Nephron progenitor cell (in vitro differentiated cells): ENCODE results near the gene SLC38A10.

Experiments
- DNase-seq: peaks from one replicate; pipeline ENCODE4 v3.0.0; 2021
- H3K27ac Mint-ChIP-seq: 2 replicates; pipeline ENCODE4 v1.8.0; 2021; ENCODE audit warnings: mild to moderate bottlenecking, moderate library complexity, mixed read lengths
- H3K27me3 Mint-ChIP-seq: 2 replicates; pipeline ENCODE4 v1.8.0; 2021; ENCODE audit warnings: mild to moderate bottlenecking, low read depth, mixed read lengths; ENCODE audit not compliant: poor library complexity
- H3K36me3 Mint-ChIP-seq: 2 replicates; pipeline ENCODE4 v1.8.0; 2021; ENCODE audit warnings: low read depth, mixed read lengths
- H3K4me1 Mint-ChIP-seq: 2 replicates; pipeline ENCODE4 v1.8.0; 2021; ENCODE audit warnings: mixed read lengths
- H3K4me3 Mint-ChIP-seq: 2 replicates; pipeline ENCODE4 v1.8.0; 2021; ENCODE audit warnings: mild to moderate bottlenecking, moderate library complexity, mixed read lengths
- H3K9me3 Mint-ChIP-seq: 2 replicates; pipeline ENCODE4 v1.8.0; 2021; ENCODE audit warnings: mild to moderate bottlenecking, moderate library complexity, mixed read lengths
- TF ChIP-seq, protein P1 (sequence below): fragments of 200-600 bp; sonication (generic); IDR thresholded peaks from 2 replicates; pipeline ENCODE4 v1.5.0; 2021; ENCODE audit warnings: antibody characterized with exemption

SLC38A10 gene

DNA sequence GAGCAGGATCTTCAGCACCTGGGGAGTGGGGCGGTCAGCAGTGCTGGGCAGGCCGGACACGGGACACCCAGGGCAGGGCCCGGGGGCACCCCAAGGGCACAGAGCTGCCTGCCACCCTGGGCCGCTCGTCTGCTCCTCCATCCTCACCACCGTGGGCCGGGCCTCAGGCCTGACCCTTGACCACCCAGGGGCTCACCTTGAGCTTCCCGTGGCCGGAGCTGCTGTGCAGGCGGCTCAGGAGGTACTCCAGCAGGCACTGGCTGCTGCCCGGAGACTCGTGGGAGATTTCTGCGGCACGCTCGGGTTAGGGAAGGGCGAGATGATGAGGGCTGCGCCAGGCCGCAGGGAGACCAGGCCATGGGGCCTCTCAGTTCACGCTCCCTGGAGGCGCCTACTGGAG, 58.3 kb downstream of the SLC38A10 start:
- TF ChIP-seq, protein P1, sequence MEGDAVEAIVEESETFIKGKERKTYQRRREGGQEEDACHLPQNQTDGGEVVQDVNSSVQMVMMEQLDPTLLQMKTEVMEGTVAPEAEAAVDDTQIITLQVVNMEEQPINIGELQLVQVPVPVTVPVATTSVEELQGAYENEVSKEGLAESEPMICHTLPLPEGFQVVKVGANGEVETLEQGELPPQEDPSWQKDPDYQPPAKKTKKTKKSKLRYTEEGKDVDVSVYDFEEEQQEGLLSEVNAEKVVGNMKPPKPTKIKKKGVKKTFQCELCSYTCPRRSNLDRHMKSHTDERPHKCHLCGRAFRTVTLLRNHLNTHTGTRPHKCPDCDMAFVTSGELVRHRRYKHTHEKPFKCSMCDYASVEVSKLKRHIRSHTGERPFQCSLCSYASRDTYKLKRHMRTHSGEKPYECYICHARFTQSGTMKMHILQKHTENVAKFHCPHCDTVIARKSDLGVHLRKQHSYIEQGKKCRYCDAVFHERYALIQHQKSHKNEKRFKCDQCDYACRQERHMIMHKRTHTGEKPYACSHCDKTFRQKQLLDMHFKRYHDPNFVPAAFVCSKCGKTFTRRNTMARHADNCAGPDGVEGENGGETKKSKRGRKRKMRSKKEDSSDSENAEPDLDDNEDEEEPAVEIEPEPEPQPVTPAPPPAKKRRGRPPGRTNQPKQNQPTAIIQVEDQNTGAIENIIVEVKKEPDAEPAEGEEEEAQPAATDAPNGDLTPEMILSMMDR: no peak
- Mint-ChIP-seq H3K4me1 (peaks cover 41% of the 10 kb centered on the region), H3K36me3 (no peaks in the 10 kb centered on the region), H3K27me3 (no peaks in the 10 kb centered on the region), H3K4me3 (peak overlapping the region; percentile 87), H3K9me3 (no peaks in the 10 kb centered on the region), H3K27ac (no peak overlapping the region)
- DNase-seq: no peak

DNA sequence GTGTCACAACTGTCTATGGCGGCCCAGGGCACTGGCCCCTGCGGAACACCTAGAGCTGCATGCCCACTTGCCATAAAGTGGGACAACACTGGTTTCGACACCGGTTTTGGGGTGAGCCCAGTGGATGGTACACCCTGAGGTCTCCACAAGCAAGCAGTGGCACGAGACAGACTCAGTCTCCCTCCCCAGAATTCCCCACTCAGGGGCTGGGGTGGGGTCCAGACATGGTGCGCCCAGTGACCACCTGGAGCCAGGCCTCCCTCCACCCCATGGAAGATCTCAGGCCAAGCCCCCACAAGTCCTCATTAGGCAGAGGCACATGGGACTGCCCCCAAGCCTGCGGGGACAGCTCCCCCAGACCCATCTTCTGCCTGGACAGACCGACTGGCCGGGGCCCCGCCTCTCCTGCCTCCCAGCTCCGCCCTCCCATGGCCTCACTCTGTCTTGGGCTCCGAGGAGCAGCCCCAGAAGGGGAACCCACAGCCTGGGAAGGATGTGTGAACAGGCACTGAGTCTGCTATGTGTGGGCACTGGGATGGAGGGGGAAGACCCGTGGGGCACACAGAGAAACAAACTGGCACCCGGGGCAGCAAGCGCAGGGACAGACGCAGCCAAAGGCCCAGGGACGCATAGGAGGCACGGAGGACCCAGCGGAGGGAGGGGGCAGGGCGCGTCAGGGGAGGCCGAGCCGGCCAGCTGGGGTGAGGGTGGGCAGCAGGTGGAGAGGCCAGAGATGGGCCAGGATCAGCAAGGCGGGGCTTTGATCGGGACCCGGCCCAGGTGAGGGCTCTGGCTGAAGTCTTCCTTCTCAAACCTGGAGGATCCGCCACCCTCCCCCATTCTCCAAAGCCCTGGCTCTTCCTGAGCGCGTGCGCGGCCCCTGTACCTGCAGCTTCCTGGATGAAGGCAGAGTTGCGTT, 59.0 kb downstream of the SLC38A10 start:
- Mint-ChIP-seq H3K27me3 (no peaks in the 10 kb centered on the region), H3K4me1 (peaks cover 35% of the 10 kb centered on the region), H3K27ac (no peak overlapping the region), H3K36me3 (peaks cover 1% of the 10 kb centered on the region), H3K9me3 (no peaks in the 10 kb centered on the region), H3K4me3 (no peak overlapping the region)
- TF ChIP-seq, protein P1: no peak
- no peak for DNase-seq

DNA sequence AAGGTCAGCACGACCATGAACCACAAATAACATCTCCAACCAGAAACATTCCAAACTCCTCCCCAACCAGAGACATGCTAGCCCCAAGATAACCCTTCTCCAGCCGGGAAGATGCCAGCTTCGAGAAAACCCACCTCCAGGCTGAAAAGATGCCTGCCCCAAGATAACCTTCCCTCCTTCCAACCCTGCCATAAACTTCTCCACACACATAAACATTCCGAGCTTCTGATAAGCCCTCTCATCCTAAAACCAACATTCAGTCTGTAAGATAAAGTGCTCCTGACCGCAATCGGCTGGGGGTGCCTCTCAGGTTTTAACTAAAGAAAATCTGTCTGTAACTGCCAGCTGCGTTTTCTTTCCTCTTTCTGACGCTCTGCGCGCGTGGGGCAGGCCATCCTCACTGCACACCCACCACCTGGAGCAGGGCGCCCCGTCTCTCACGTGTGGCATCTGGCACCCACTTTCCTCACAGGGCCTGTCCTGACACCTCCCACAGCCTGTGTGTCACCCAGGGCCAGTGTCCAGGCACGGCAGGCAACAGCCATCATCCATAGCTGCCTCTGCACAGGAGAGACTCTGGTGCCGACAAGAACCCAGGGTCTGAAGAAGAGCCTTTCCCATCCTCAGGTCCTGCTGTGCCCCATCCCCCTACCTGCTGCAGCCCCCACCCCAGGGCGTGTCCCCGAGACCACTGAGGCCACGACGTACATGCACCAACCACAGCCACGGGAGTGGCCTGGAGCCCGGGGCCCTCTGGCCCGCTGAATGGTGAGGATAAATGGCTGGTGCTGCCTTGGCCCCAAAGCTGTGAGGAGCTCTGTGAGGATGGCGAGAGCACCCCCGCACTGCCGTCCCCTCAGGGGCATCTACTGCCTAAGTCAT, 59.9 kb downstream of the SLC38A10 start:
- Mint-ChIP-seq H3K4me1 (peaks cover 32% of the 10 kb centered on the region), H3K36me3 (peaks cover 7% of the 10 kb centered on the region), H3K27ac (peak overlapping the region; percentile 60), H3K4me3 (no peak overlapping the region), H3K27me3 (no peaks in the 10 kb centered on the region), H3K9me3 (no peaks in the 10 kb centered on the region)
- TF ChIP-seq, protein P1: no peak
- DNase-seq: no peak

DNA sequence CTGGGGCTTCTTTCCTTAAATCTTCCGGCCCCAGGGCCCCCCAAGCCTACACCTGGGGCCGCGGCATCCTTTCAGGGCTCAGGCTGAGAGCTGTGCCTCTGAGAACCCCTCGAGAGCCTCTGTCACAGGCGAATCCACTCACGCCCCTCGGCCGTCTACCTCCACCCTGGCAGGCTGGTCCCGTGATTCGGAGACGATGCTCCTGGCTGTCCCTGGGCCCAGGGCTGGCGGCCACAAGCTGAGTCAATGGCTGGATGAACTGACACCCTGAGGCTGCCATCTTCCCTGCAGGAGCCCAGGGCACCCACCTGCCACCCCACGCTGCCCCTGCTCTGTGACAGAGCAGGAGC, 60.6 kb downstream of the SLC38A10 start:
- Mint-ChIP-seq H3K36me3 (peaks cover 13% of the 10 kb centered on the region), H3K27me3 (peaks cover 2% of the 10 kb centered on the region), H3K4me1 (peaks cover 26% of the 10 kb centered on the region), H3K9me3 (no peaks in the 10 kb centered on the region), H3K27ac (peak overlapping the region; percentile 60), H3K4me3 (no peak overlapping the region)
- TF ChIP-seq, protein P1: no peak
- DNase-seq: no peak

DNA sequence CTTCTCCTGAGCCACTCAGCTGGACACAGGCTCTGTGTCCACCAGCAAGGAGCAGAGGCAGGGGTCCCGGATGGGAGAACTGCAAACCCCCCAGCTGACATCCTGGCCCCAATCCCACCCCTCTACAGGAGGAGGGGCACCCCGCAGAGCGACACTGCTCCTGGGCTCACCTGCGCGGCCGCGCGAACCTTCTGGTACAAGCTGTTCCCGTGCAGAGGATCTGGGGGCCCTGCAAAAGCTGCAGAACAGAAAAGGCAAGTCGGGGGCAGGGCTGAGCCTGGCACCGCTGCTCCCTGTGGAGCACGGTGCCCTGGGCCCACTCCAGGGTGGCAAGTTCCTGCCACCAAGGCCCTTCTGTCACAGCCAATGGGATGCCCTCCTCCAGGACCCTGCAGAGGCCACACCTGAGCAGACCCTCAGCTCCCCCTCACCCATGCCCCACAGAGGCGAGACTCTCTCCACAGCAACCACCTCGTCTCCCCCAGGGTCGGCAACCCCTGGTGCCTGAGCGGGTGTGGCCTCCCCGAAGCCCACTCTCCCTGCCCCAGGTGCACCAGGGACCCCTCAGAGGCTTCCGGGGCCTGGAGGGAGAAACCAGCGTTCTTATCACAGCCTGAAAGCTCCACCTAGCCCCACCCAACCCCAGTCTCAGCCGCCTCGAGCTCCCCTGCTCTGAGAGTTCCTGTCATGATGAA, 61.1 kb downstream of the SLC38A10 start:
- DNase-seq: no peak
- peaks cover 26% of the 10 kb centered on the region for H3K4me1 Mint-ChIP-seq
- no peak overlapping the region for H3K4me3 Mint-ChIP-seq
- H3K36me3 Mint-ChIP-seq: peaks cover 13% of the 10 kb centered on the region
- TF ChIP-seq, protein P1: no peak
- H3K27ac Mint-ChIP-seq: peak overlapping the region; percentile 60
- H3K27me3 Mint-ChIP-seq: peaks cover 2% of the 10 kb centered on the region
- no peaks in the 10 kb centered on the region for H3K9me3 Mint-ChIP-seq
